ENCODE results near the gene CDC42EP4.
"Not testable (repeated sequence)": the region's sequence is repeated elsewhere in the genome, so short reads cannot be mapped to it uniquely, and the experiment has no call there.

CDC42EP4 gene

DNA sequence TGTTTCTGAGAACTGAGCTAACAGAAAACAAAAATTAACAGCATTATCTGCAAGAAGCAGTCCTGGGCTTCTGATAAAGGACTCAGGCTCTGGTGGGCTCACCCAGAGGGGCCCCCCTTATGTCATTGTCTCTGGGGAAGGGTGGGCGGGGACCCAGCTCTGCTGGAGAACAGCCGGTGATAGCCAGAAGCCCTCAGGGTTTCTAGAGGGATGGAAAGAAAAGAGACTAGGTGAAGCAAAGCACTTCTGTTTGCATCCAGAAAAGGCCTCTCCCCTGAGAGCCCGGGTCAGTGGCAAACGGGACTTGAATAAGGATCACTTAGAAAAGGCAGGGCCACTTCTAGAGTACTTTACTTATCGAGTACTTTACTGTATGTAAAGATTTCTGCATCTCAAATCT lies 7.0 kb upstream of the CDC42EP4 start:
- DNase-seq: peak; percentile 82

DNA sequence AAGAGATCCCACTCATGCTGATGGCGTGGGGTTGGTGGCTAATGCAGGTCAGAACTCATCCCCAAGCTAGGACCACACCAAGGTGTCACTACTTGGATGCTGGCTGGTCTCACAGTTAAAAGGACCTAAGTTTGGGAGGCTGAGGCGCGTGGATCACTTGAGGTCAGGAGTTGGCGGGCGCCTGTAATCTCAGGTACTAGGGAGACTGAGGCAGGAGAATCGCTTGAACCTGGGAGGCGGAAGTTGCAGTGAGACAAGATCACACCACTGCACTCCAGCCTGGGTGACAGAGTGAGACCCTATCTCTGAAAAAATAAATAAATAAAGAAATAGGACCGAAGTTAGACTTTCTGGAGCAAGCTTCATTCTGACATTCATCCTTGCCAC lies 6.6 kb upstream of the CDC42EP4 start:
- DNase-seq: no peak

DNA sequence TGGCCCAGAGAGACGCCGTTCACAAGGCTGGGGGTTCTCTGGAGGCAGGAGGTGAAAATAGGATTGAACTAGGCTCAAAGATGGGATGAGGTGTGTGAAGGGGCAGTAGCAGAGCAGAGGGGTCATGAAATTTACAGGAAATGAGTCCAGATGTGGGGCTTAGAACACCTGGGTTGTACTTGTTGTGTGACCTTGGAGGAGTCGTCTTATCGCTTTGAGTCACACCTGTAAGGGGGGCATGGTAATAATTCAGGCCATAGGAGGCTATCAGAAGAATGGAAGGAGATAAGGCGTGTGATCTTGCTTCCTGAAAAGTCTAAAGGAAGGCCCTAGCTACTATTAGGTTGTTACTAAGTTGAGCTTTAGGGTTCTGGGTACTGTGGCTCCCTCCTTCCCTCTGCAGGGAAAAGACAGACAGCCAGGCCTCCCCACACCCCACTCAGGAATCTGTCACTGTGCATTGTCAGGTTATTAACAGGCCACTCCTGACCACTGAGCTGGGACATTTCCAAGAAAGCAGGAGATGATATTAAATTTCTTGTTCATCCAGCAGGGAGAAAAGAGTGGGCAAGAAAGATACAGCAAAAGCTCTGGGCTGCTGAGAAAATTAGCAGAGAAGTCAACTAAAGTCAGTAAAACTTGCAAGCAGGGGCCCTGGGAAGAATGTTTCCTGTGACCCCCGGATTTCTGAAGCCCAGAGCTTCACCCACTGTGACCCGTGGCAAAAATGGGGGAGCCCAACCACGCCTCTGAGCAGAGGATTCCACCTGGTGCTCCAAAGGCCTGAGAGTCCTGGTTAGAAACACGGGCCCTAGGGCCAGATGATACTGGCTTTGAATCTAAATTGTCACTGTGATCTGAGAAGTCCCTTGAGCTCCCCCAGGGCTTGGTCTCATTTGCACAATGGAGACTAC lies 6.0 kb upstream of the CDC42EP4 start:
- peak; percentile 52 for DNase-seq

DNA sequence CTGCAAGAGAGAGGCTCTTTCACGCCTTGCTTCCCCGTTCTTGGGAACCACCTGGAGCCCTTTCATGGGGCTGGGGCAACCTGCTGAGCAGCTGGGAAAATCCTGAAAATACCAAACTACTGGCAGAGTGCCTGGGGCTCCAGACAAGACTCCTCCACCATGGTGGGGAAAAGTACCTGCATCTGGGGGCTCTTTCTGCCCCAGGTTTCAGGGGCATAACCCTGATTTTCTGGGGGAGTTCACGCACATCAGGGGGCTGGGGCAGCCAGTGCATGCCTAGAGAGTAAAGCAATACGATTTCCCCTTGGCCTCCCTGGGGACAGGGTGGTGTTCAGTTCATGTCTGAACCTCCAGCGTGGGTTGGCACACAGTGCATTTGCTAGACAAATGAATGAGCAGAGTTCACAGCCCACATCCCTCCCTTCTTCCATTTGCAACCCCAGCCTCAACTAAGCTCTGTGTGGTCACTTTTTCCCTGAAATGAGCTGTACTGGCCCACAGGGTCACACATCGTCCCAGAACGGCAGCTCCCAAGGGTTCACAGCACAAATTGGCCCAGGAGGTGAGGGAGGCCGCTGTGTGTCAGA lies 5.2 kb upstream of the CDC42EP4 start:
- DNase-seq: no peak

DNA sequence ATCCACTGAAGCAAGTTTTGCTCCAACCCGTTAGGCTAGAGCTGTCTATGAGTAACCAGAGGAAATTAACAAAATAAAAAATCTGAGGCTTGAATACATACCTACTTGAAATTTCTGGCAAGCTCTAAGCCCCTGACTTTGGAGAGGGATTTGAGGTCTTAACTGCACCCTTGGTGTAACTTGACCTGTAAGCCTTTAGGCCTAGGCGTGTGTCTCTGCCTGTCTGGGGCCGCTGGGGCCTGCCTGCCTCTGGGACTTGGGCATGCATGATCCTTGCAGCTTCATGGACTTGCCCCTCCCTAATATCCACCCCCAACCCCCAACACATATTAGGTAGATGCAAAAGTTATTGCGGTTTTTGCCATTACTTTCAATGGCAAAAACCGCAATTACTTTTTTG lies 3.7 kb upstream of the CDC42EP4 start:
- DNase-seq: no peak

DNA sequence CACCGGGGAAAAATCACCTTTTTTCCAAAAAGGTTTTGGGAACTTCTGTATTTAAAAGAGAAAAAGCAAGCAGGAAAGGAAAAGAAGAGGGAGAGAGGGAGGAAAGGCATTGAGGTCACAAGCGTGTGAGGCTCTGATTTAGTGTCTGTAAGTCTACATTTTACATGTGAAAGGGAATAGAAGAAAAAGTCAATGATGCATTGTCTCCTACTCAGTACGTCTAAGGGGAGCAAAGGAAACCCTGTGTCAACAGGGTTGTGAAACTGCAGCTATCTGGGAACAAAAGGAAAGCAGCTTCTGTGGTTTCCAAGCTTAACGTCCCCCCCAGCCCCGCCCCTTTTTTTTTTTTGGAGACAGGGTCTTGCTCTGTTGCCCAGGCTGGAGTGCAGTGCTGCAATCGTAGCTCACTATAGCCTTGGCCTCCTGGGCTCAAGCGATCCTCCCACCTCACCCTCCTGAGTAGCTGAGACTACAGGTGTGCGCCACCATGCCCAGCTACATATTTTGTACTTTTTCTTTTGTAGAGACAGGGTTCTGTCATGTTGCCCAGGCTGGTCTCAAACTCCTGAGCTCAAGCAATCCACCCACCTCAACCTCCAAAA lies 1.8 kb upstream of the CDC42EP4 start:
- no peak for DNase-seq

DNA sequence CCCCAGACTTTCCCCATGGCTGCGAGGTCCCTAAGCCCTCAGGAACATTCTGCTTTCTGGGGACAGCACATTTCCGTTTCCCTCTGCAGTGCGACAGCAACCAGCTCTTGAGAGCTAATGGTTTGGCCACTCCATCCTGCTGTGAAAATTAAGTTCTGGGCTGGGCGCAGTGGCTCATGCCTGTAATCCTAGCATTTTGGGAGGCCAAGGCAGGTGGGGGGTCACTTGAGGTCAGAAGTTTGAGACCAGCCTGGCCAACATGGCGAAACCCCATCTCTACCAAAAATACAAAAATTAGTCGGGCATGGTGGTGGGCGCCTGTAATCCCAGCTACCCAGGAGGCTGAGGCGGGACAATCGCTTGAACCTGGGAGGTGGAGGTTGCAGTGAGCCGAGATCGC lies 1.1 kb upstream of the CDC42EP4 start:
- DNase-seq: not testable (repeated sequence)

DNA sequence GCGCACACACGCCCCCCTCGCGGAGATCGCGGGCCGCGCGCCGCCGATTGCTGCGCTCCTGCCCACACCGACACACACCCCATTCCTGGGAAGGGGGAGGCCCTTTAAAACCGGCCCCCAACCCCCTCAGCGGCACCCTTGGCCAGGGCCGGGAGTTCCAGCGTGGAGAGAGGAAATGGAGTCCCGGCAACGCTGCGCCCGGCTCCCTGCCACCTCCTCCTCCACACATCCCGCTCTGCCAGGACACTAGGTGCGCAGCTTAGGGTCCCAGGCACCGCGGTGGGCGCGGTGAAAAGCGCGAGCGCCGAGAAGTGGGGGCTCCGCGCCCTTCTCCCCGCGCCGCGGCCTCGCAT lies 397 bp downstream of the CDC42EP4 start:
- no peak for DNase-seq

DNA sequence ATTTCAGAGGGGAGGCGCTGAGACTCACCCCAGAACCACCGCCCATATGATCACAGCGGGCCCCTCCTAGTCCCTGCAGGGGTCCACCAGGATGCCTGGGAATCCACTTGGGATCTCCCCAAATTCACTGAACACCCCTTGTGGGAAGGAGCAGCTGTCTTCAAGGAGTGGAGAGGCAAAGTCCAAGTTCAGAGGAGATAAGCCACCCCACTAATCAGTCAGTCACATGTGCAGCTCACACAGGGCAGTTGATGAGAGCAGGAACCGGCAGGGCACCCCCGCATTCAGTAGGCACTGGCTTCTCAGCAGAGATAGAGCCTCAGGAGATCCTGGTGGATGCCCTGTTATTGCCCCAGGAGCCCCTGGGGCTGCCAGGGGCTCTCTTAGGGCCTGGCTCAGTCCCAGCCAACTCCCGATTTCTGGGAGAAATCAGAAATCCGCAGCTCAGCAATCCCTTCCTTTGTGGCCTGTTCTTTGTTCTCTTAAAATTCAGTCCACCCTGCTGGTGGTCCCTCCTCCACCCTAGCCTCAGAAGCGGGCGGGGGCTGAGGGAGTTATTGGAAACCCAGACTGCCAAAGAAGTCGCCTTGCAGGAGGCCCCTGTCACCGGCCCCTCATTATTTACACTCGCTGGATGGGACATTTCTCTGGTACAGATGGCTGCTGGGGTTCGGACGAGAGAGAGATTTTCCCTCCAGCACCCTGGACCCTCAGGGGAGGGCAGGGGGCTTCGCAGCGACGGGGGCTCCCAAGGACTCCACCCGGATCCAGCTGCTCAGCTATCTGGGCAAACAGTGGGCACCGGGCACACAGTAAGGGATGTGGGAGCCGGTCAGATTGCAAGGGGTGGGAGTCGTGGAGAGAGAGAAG lies 1.8 kb downstream of the CDC42EP4 start:
- DNase-seq: peak; percentile 96

DNA sequence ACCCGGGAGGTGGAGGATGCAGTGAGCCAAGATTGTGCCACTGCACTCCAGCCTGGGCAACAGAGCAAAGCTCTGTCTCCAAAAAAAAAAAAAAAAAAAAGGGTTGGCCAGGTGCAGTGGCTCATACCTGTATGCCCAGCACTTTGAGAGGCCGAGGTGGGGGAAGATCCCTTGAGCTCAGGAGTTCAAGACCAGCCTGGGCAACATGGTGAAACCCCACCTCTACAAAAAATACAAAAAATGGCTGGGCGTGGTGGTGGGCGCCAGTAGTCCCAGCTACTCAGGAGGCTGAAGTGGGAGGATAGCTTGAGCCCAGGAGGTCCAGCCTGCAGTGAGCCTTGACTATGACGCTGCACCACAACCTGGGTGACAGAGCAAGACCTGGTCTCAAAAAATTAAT lies 2.8 kb downstream of the CDC42EP4 start:
- DNase-seq: not testable (repeated sequence)

DNA sequence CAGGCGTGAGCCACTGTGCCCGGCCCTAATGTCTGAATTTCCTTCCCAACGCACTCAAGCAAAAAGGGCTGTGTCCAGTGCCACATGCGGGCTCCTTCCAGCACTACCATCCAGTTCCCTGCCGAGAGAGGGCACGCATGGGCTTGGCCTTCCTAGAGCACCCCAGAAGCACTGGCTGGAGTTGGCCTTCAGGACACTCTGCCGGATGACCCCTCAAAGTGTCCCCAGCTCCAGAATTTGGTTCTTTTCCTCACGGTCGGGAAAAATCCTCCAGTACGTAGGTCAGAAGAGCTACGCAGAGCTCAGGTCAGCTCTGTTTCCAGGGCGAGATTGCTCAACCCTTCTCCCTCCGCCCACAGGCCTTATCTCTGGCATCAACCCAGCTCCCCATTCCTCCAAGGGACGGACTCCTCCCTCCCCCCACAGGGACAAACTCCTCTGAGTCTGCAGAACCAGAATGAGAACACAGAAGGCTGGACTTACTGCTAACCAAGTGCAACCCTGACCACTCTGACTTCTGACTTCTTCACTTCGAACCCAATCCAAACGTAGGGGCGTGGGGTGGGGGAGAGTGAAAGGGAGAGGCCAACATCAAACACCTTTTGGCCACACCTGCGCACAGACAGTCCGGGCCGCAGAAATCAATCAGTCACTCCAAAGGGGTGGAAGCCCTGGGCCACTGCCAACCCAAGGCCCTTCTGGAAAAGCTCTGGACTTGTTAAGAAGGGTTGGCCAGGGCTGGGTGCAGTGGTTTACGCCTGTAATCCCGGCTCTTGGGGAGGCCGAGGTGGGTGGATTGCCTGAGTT lies 3.6 kb downstream of the CDC42EP4 start:
- peak; percentile 77 for DNase-seq

DNA sequence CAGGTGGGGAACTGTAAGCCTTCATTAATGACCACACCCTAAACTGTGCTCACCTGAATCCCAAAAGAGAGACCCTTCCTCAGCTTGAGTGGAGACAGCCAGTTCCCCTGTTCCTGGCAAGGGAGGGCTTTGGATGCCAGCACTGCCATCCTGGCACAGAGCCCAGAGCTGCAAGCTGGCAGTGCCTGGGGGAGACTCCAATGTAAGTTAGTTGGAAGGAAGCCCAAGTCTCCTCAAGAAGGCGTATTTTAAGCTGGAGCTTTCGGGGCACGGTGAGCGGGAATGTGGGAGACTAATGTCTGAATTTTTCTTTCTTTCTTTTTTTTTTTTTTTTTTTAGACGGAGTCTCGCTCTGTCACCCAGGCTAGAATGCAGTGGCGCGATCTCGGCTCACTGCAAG lies 4.7 kb downstream of the CDC42EP4 start:
- DNase-seq: peak; percentile 42

DNA sequence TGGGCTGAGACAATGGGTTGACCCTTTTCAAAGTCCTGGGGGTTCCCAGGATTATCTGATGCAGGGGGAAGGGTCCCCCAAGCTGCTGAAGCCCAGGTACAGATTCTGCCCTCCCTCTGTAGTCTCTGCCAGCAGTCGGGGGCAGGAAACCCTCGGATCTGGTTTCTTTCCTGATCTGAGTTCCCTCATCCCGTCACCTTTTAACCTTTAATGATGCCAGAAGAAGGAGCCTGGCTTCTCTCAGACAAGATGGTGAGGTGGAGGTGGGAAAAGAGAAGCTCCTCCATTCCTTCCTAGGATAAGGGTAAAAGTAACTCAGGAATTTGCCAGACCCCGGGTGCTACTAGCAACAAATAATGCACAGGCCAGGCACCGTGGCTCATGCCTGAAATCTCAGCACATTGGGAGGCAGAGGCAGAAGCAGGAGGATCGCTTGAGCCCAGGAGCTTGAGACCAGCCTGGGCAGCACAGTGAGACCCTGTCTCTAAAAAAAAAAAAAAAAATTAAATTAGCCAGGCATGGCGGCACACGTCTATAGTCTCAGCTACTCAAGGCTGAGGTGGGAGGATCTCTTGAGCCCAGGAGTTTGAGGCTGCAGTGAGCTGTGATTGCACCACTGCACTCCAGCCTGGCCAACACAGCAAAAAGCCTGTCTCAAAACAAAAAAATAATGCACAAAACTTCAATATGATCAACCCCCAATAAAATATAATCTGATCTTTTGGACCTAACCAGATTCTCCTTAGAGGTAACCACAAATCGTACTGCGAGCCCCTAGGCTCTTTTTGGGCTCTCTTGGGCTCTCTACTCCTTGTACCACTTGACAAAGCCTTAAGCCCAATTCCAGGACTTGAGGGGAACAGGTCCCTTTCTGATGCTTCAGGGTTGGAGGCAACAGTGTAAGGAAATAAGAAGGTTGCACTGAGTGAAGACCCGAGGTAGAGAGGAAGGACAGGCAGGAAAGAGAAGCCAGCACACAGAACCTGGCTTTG lies 5.7 kb downstream of the CDC42EP4 start:
- DNase-seq: no peak

DNA sequence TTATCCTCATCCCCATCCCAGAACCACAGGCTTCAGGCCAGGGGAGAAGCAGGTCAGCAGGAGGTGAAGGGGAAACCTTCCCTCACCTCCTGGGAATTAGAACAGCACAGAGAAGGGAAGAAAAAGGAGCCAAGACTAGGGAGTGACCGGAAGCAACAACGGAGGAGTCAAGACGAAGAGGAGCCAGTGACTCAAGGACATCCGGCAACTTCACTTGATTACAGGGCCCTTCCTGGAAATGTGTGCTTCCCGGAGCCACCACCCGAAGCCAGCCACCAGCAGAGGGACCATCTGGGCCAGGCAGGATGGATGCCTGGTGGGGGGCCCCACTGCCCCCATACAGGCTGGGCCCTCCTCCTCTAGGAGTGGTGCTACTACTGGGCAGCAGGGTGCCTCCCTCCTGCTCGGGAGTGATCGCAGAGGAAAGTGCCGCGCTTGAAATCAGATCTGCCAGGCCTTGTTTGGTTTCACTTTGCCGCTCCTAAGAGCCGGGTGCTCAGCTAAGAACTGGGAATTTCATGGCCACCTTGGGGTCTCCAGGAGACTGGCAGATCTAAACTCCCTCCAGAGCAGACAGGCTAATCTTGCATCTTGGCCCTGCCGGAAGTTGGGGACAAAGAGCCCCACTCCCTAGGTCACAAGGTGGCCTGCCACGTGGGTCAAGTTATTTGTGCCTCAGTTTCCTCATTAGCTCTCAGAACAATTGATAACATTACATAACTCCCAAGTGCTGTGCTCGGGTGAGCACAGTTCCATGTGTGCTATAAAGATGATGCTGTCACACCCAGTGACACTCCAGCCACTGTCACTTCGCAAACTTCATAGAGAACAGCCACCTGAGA lies 6.6 kb downstream of the CDC42EP4 start:
- peak; percentile 59 for DNase-seq

DNA sequence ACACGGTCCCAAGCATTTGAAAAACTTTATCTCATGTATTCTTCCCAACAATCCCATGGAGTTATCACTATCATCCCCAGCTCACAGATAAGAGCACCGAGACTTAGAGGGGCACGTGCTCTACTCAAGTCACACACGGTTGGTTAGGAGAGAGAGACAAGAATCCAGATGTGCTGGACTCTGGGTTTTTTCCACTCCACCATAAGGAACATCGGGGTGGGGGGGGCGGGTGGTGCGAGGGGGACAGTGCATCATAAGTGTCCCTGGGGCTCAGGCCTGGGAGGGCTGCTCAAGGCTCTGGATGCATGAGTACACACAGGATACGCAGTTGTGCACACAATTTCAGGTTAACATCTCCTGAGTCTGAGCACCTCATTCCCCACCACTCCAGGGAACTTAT lies 7.4 kb downstream of the CDC42EP4 start:
- DNase-seq: no peak

DNA sequence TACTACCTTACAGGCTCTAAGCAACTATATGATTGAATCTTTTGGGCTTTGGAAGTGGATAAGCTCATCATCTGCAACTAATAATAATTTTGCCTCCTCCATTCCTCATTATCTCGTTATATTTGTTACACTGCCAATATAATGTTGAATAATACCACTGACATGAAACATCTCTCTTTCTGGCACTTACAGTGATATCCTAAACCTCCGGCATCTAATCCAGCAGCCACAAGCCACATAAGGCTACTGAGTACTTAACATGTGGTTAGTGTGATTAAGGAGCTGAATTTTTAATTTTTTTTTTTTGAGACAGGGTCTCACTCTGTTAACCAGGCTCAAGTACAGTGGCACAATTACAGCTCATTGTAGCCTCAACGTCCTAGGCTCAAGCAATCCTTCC lies 9.6 kb downstream of the CDC42EP4 start:
- DNase-seq: peak; percentile 48

DNA sequence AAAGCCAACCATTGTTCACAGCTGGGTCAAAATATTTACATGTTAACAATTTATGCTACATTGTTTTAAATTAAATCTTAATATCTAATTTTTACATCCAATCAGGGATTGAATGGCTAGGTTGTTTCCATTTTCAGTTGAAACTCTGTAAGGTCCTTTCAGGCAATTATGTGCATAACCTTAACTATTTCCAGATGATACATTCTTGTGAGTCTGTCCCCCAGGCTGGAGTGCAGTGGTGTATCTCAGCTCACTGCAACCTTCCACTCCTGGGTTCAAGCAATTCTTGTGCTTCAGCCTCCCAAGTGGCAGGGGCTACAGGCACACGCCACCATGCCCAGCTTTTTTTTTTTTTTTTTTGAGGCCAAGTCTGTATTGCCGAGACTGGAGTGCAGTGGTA lies 10.4 kb downstream of the CDC42EP4 start:
- no peak for DNase-seq

DNA sequence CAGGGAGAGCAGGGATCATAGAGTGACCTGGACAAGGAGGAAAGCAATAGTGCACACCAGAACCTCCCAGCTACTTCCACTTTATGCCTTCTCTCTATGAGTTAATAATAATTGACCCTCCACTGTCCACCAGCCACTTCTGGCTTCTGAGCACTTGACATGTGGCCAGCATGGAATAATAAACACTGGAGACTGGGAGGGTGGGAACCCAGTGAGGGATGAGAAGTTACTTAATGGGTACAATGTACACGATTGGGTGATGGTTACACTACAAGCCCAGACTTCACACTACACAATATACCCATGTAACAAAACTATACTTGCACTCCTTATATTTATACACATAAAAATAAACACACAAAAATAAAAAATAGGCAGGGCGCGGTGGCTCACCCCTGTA lies 11.4 kb downstream of the CDC42EP4 start:
- no peak for DNase-seq

DNA sequence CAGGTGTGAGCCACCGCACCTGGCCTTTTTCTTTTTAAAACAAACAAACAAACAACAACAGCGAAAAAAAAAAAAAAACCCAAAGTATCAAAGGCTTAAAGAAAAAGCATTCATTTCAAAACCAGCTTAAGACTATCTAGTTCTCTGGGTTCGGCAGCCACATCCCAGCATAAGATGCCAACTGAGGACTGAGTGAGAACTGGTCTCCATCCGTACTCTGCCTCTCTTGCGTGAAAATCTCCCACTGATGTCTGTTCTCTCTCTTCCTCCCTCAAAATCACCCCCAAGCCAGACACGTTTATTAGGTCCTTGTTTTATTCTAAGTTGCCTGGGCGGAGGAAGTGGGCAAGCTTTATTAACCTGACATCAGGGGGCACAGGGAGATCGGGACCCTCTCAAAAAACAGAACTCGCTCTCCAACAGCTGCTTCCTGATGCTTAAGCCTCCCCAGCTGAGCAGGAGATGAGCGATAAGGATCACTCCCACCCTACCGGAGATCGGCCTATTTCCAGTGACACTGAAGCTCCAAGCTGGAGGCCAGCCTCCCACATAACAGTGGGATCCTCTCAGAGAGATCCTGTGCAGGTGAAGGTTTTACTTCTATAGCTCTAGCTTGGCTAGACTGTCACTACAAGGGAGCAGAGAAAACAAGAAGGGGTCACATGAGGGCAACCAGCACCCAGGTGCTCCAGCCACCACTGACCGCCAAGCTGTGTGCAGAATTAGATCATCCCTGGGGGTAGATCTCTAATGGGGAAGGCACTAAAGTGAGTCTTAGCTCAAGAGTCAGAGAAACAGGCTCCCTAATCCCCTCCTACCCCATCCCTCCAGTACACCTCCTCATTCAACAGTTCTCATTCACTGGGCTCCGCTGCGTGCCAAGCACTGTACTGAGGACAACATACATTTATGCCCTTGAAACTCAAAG lies 13.6 kb downstream of the CDC42EP4 start:
- DNase-seq: no peak
